AG04449 (cell line): Measurements from ENCODE around the gene RCBTB2.

Experiments
- CTCF ChIA-PET: fragments of 350-600 bp; formaldehyde crosslinking; extraction: SDS; loops from one replicate; lab custom pipeline; 2021; ENCODE audit warnings: antibody characterized with exemption; lab: Yijun Ruan, JAX
- POLR2A ChIA-PET: fragments of 400-600, 350-600 bp; formaldehyde crosslinking; extraction: SDS; loops from one replicate; lab custom pipeline; 2020; ENCODE audit warnings: antibody characterized with exemption, inconsistent platforms; lab: Yijun Ruan, JAX
- DNase-seq: peaks from one replicate; pipeline ENCODE4 v3.0.0-alpha.2; 2010; ENCODE audit warnings: low read depth, low spot score
- H3K4me3 ChIP-seq: 2 replicates; pipeline ENCODE4 v1.5.1; 2011; ENCODE audit warnings: low read depth, mild to moderate bottlenecking, control low read depth, low read length
- CTCF ChIP-seq: IDR thresholded peaks from one replicate; pipeline ENCODE4 v1.5.1; 2011; ENCODE audit warnings: mild to moderate bottlenecking, moderate library complexity, low read length, control low read depth, inconsistent platforms; ENCODE audit not compliant: insufficient read depth; ENCODE audit errors: missing control alignments

RCBTB2 gene

GRCh38 chr13:48571126-48571913 lies 38.4 kb upstream of the RCBTB2 start:
- CTCF ChIA-PET = interaction anchor here (1.1 to 4.4 kb wide), 2 partner anchors 9 to 444 kb away, joined by 3 to 27 read pairs; no protein-coding TSS in a partner anchor
- POLR2A ChIA-PET = interaction anchor here (0.7 kb wide), 1 partner anchor 36 kb away, joined by 4 read pairs; no protein-coding TSS in a partner anchor
- TF ChIP-seq CTCF = no peak
- peak overlapping the region; percentile 24 for H3K4me3 ChIP-seq
- peak; percentile 51 for DNase-seq

- no peak overlapping the region for H3K4me3 ChIP-seq
- ChIA-PET POLR2A (interaction anchor here (0.7 kb wide), 1 partner anchor 35 kb away, joined by 4 read pairs; no protein-coding TSS in a partner anchor), CTCF (interaction anchor here (1.0 to 4.4 kb wide), 3 partner anchors 10 to 236 kb away, joined by 3 to 27 read pairs (median 5); no protein-coding TSS in a partner anchor)
- DNase-seq = no peak
- no peak for TF ChIP-seq CTCF
These were observed 37.4 kb upstream of the RCBTB2 start for GRCh38 chr13:48570216-48570828.

GRCh38 chr13:48569104-48569666 lies 36.3 kb upstream of the RCBTB2 start:
- H3K4me3 ChIP-seq = no peak overlapping the region
- ChIA-PET CTCF (interaction anchor here (1.0 to 4.4 kb wide), 2 partner anchors 9 to 11 kb away, joined by 3 to 27 read pairs; no protein-coding TSS in a partner anchor), POLR2A (no interaction called here)
- no peak for DNase-seq
- no peak for TF ChIP-seq CTCF

GRCh38 chr13:48568370-48569103 lies 35.7 kb upstream of the RCBTB2 start:
- CTCF ChIA-PET = interaction anchor here (1.8 to 4.4 kb wide), 2 partner anchors 12 to 234 kb away, joined by 5 to 27 read pairs; no protein-coding TSS in a partner anchor
- TF ChIP-seq CTCF = no peak
- no peak for DNase-seq
- POLR2A ChIA-PET = no interaction called here
- no peak overlapping the region for H3K4me3 ChIP-seq

GRCh38 chr13:48567515-48568369 lies 34.9 kb upstream of the RCBTB2 start:
- ChIA-PET CTCF (interaction anchor here (1.8 to 4.4 kb wide), 2 partner anchors 13 to 233 kb away, joined by 5 to 27 read pairs; no protein-coding TSS in a partner anchor), POLR2A (no interaction called here)
- TF ChIP-seq CTCF = no peak
- H3K4me3 ChIP-seq = no peak overlapping the region
- DNase-seq = no peak
